ENCODE data around the gene RAB11A.

RAB11A gene

DNA sequence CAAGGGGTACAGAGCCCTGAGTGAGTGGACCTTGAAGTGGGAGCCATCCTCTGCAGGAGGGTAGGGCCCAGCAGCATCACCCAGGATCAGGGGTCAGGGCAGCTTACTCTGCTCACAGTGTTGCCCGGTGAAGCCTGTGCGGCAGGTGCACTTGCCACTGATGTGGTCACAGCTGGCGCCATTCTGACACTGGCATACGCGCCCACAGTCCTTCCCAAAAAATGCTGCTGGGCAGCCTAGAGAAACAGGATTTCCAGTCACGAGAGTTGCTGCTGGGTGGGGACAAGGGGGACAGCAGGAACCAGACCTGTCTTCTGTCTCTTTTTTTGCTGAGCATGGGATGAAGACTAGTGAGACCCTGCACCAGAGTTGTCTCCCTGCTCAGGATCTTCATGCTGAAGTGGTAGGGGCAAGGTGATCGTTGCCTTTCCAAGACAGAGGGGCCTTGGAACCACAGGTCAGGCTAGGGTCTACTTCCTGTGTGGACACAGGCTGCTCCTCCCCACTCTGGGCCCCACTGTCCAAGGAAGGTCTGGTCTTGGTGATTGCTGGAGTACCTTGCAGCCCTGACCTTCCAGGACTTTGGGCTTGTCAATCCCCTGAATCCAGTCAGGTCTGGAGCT is 46.9 kb downstream of the RAB11A start:
- DNase-seq (ENCODE audit: low spot score) (no peak), FAIRE-seq (no peak)

DNA sequence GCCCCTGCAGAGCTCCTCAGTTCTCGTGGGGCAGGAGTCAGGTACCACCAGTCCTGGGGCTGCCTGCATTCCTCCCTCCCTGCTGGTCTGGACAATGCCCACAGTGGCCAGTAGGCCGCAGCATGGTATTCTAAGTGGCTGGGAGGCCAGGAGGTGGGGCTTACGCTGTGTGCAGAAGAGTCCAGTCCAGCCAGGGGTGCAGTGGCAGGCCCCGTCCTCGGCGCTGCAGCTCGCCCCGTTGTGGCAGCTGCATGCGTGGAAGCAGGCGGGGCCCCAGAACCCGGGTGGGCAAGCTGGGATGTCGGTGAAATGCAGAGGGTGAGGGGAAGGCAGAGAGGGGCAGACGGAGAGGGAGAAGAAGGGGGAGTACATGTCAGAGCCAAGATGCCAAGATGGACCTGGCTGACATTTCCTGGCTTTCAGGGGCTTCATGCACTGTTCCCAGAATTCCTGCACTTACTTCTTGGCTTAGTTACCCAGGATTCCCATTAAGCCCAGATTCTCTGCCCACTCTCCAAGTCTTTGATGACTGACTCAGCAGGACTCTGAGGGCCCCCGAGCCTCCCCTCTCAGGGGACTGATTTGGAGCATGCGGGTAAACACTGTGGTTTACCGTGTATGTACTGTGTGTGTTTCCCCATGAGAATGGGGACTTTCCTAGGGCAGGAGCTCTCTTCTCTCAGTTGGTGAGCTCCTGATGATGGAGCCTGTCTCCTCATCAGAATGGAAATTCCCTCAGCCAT is 47.5 kb downstream of the RAB11A start:
- peak; percentile 57 for DNase-seq (ENCODE audit: low spot score)
- FAIRE-seq = no peak

DNA sequence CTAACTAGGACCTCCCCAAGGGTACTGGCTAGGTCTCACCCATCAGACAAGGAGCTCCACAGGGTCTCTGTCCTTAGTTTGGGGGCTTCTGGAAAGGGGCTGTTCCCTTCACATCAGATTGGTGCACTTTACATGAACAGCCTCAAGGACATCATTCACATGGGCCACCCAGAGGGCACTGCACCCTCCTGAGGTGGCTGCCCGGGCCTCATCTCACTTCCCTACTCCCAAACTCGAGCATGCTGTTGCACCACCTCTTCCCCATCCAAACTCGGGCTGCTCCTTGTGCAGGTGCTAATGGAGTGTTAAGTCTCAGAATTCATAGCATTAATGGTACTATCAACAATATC is 48.1 kb downstream of the RAB11A start:
- DNase-seq (ENCODE audit: low spot score) (no peak), FAIRE-seq (no peak)

DNA sequence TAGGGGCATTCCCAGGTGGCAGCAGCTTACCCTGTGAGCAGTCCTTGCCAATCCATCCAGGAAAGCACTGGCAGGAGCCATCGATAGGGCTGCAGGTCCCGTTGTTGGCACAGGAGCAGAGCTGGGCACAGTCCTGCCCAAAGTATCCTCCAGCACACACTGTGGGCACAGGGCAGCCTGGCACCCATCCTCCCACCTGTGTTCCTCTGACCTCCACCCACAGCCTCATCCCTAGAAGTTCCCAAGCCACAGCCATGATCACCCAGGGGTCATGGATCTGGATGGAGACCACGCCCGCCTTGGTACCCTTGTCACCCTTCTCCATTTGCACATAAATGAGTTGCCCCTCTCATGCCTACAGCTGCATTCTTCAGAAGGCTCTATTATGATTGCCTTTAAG is 48.6 kb downstream of the RAB11A start:
- no peak for DNase-seq (ENCODE audit: low spot score)
- FAIRE-seq = no peak

DNA sequence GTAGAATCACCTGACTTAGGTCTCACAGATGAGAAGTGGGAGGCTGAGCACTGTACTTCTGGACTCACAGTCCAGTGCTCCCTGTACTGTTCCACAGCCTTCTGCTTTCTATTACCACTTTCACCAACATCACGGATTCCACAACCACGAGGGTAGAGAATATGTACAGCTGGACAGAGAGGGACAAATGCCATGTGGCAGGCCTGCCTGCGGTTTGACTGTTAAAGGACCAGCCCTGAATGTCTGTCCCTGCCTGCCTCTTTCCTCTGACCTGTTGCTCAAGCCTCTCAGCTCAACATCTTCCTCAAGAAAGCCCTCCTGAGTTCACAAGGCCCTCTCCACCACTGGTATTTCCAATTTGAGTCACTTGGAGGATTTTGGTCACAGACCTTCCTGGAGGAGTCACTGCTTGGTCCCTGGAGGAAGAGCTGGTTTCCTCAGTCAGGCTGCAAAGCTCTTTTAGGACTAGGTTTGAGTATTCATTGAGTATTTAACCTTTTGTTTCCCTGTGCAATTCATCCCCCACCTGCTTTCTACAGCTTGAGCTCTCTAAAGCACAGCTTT is 49.1 kb downstream of the RAB11A start:
- DNase-seq (ENCODE audit: low spot score) (no peak), FAIRE-seq (no peak)

DNA sequence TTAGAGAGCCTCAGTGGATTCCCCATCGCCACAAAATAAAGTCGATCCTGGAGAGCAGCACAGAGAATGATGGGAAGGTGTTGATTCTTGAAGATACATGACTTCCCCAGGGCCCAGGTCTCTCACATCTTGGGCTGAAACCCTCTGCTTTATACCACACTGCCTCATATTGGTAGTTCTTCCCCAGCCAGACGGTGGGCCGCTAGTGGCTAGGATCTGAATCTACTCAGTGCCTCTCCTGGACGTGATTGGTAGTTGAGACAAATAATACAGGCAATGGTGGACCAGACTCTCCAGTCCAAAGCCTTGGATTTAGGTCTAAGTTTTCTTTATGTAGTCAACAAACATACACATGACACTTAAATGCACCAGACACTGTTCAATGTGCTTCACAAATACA is 49.7 kb downstream of the RAB11A start:
- no peak for DNase-seq (ENCODE audit: low spot score)
- no peak for FAIRE-seq

DNA sequence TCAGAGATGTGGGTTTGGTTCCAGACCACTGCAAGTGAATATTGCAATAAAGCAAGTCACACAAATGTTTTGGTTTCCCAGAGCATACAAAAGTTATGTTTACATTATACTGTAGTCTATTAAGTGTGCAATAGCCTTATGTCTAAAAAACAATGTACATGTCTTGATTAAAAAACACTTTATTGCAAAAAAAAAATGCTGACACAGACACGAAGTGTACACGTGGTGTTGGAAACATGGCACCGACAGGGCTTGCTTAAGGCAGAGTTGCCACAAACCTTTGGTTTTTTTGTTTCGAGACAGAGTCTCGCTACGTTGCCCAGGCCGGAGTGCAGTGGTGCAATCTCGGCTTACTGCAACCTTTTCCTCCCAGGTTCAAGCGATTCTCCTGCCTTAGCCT is 50.1 kb downstream of the RAB11A start:
- DNase-seq (ENCODE audit: low spot score) = no peak
- FAIRE-seq = no peak

DNA sequence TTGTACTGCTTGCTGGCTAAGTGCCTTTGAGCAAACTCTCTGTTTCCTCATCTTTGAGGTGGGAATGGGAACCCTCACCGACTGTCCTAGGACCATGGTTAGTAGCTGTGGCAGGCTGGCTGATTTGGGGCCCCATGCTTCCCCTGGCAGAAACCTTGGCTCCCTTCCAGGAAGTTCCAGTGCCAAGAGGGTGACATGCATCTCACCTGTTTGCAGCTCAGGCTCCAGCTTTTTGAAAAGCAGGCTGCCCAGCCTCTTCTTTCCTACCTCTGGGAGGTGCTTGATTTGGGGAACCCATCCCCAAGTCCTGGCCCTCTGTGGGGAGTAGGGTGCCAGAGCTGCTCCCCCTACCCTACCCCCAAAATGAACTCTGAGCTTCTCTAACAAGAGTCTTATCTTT is 50.8 kb downstream of the RAB11A start:
- FAIRE-seq (no peak), DNase-seq (ENCODE audit: low spot score) (no peak)

DNA sequence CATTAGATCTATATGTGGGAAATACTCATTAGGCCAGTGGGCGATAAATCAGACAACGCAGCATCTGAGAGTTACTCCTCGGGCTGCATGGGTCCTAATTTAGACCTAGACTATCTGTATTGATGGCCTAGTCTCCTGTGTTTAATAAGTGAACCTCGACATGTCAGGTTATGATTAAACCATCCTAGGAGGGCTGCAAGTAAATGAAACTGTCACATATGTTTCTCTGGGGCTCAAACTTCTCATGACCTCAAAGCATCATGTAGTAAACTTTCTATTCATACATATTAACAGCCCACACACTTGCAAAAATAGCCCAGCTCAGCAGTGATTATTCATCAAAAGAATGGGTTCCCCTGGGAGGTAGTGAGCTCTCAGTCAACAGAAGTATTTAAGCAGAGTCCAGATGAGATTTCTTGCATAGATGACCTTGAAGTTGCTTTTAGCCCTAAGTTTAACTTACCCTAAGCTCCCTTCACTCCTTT is 51.6 kb downstream of the RAB11A start:
- FAIRE-seq (no peak), DNase-seq (ENCODE audit: low spot score) (no peak)

DNA sequence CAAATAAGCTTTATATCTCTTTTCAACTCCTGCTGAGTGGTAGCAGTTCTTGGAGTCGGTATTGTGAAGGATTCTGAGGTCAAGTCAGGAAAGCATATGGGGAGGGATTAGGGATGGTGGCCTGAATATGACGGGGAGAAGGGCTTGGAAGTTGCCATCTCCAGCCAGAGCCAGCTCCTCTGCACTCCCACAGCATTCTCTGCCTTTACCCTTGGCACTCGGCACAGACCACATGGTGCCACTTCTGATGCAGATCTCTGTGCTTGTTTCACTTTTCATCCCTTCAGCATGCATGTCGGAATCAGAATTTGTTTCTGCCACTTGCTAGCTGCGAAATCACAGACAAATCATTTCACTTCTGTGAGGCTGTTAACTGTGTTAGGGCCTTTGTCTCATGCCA is 52.5 kb downstream of the RAB11A start:
- no peak for DNase-seq (ENCODE audit: low spot score)
- peak; percentile 20 for FAIRE-seq

DNA sequence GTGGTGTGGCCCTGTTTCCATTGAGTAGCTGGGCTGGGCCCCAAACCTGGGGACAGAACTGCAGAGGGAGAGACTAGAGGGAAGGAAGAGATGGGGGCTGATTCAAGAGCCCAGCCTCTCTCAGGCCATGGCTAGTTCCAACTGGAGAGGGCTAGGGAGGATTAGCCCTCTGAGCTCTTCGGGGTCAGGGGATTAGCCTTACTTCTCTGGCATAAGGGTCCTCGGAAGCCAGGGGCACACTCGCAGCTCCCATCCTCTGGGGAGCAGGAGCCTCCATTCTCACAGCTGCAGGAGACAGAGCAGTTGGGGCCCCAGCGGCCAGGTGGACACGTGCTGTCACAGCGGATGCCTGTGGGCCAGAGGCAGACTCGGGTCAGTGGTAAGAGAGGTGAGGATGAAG is 53.3 kb downstream of the RAB11A start:
- FAIRE-seq = no peak
- no peak for DNase-seq (ENCODE audit: low spot score)

DNA sequence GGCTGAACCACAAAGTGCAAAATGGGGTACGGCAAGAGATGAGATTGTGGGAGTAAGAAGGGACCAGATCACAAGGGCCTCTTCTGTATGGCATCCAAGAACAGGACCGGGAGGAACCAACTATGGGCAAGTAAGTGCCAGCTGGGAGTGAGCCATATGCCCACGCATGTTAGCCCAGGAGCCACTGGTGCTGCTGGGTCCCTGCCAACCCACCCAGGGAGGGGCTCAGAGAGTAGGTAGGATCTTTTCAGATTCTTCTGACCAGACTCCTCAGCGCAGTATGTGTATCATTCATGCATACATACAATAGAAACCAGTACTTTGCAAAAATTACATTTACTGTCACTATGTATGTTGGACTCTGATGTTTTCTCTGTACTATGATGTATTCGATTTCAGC is 54.0 kb downstream of the RAB11A start:
- no peak for DNase-seq (ENCODE audit: low spot score)
- FAIRE-seq = no peak

DNA sequence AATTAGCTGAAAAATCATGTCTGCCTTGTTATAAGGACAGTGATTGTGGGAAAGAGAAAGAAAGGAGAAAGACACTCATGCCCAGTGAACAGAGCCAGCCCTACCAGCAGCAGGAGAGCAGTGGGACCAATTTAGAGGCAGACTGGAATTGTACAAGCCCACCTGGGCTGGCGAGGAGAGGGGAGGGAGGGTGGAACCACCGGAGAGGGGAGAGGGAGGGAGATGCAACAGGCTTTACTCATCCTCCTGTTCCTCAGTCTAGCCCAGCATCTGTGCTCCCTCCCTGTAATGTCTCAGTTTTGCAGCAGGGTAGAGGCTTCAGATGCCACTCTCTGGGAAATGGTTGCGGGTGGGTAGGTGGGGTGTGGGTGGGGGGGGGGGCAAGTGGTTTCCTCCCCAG is 54.7 kb downstream of the RAB11A start:
- DNase-seq (ENCODE audit: low spot score) (no peak), FAIRE-seq (no peak)

DNA sequence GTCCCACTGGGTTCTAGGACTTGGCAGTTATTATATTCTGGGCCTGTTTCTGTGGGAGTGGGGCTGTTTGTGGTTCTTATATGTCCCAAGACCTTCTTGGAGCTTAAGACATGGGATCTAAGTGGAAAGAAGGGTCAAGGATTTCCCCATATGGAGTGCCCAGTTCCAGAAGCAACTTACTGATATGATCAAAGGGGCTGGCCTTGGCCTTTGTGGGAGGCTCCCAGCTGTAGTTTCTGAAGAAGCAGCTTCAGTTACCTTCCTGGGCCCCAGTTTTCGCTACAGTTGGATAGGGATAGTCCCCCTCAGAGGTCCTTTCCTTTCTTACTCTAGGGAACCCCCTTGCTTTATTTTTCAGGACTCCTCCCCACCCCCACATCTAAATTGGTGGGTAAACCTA is 56.0 kb downstream of the RAB11A start:
- FAIRE-seq = no peak
- DNase-seq (ENCODE audit: low spot score) = no peak

DNA sequence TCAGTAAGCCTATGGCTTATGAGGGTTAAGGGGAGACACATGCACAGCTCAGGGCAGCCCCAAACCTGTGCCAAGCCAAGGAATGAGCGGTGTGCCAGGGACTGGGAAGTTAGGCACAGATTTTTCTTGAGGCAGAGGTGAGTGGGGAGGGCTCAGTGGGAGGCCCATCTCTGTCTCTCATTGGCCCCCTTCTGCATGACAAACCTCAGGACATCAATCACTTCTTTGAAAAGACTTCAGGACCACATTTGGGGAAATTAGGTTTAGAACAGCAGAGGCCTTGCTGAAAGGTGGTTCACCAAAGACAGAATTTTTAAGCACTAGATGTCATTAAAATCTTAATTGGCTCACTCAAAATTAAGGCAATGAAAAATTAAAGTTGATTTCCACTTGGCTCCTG is 57.2 kb downstream of the RAB11A start:
- FAIRE-seq = no peak
- no peak for DNase-seq (ENCODE audit: low spot score)

DNA sequence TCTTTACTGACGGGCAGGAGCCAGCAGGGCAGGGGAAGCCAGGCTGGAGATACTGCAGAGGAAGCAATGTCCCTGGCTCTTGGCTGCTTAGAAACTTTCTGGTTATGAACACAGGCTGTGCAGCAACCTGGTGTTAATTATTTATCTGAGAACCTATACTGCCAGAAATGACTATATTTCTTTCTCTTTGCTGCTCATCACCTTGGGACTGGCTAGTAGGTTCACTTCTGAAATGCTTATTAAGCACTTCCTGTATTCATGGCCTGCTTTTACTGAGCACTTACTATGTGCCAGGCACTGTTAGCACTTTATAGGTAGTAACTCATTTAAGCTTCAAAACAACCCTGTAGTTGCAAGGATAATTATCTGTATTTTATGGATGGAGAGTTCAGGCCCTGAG is 57.6 kb downstream of the RAB11A start:
- DNase-seq (ENCODE audit: low spot score) (no peak), FAIRE-seq (no peak)

DNA sequence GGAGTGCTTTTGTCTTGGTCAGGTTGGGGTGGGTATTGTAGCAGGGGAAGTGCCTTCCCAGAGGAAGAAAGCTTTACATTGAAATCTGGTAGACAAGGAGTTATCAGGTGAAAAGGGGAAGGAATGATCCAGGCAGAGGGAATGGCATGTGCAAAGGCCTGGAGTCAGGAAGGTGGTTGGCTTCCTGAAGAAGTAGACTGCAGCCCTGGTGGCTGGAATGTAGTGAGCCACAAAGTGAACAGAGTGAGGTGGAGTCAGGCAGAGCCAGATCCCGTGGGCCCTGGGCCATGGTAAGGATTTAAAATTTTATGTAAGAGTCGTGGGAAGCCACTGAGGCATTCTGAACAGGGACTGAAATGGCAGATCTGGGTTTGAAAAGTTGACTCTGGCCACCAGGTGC is 58.3 kb downstream of the RAB11A start:
- FAIRE-seq = no peak
- DNase-seq (ENCODE audit: low spot score) = no peak

DNA sequence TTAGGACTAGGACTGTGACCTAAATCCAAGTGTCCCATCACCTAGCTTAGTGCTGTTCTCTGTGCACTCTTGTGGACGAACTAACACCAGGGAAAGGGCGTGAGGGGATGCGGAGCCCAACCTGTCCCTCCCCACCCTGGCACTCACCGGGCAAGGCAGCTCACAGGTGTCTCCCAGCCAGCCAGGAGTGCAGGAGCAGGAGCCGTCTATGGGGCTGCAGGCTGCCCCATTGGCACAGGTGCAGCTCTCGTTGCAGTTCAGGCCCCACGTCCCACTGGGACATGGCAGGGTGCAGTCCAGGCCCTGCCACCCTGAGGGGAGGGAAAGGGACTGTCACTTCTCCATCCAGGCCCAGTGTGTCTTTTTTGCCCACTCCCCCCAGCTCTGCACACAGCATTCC is 60.3 kb downstream of the RAB11A start:
- no peak for DNase-seq (ENCODE audit: low spot score)
- no peak for FAIRE-seq

DNA sequence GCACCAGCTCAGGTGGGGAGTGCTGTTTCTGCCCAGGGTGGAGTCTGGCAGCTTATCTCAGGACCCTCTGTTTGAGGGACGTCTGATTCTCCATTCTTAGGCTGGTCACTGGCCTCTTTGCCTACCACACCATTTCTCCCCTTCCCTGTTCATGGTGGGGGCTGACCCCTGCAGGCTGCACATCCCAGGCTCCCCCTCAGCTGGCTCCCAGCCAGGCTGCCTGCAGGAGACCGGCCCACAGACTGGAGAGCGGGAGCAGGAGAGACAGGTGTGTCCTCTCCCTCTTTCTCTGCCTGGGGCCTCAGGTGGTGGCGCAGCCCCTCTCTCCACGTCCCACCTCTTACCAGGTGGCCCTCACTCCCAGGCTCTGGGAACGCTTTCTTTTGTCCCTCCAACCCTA is 60.8 kb downstream of the RAB11A start:
- no peak for DNase-seq (ENCODE audit: low spot score)
- no peak for FAIRE-seq

DNA sequence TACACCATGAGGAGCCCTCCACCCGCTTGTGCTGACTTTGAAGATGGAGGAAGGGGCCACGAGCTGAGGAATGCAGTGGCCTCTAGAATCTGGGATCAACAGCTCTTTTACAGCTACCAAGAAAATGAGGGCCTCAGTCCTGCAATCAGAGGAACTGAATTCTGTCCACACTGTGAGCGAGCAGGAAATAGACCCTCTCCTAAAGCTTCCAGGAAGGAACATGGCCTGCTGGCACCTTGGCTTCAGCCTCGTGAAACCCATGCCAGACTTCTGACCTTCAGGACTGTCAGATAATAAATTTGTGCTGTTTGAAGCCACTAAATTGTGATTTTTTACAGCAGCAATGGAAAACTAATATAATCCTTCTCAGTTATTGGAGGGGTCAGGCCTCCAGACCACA is 61.9 kb downstream of the RAB11A start:
- no peak for FAIRE-seq

DNA sequence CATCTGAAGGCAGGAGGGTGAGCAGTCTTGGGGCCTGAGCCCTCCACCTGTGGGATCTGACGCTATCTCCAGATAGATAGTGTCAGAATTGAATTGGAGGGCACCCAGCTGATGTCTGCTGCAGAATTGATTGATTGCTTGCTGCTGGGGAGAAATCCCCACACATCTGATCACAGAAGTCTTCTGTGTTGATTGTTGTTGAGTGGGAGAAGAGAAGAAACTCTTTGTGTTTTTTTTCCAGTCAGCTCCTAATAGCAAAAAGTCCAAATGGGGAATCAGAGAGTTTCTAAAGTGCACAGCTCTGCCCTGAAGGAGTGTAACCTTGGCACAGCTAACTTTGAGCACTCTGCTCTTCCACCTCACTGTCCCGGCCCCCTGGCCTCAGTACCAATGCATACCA is 66.1 kb downstream of the RAB11A start:
- DNase-seq (ENCODE audit: low spot score) (no peak), FAIRE-seq (no peak)

More for the DNA sequence above, 61.9 kb downstream of the RAB11A start:
- DNase-seq (ENCODE audit: low spot score) = no peak

DNA sequence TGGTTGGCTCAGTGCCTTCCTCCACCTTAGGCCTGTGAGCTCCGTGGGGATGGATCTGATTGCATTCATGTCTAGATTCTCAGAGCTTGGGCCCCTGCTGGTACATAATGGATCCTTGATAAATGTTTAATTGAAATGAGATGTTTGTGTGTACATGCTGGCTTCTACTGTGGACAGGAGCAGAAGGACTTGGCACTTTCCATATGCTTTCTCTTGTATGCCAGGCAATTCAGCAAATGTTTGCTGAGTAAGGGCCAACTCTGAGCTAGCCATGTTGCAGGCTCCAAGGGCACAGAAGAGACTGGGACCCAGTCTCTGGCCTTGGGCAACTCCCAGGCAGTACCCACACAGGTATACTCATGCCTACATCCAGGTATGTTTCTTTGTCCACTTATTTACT is 67.0 kb downstream of the RAB11A start:
- FAIRE-seq (no peak), DNase-seq (ENCODE audit: low spot score) (no peak)

DNA sequence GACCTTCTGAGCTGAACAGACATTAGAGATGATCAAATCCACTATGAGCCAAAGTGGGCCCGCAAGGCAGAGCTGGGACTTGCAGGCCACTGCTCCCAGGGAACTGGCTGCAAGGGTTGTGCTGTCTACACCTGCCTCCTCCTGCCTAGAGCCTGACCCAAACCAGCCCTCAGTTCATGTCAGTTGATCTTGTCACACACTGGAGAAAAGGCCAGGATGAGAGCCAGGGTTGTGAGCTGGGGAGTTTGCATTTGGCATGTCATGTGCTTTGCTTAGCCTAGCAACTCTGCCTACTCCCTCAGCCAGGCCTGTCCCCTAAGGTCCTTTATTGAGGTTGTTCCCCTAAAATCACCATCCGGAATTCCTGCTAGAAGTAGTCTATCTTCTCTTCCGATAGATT is 67.8 kb downstream of the RAB11A start:
- no peak for FAIRE-seq
- DNase-seq (ENCODE audit: low spot score) = no peak
